ENCODE measurements around the gene RUNX2.
A peak's percentile ranks its signal among the peaks of the same experiment; 100 is the strongest.

Gene RUNX2

GRCh38 chr6:45427726-45428125, 99.6 kb downstream of the RUNX2 start:
- Histone ChIP-seq H3K9ac (ENCODE audit: low read length in 5 of 5) (no peak overlapping the region), H3K4me1 (ENCODE audit: control insufficient read depth in 5 of 5, insufficient read depth in 5 of 5, low read length in 5 of 5) (peaks cover 0 to 16% (median 14%) of the 10 kb centered on the region in 5 donors), H3K27ac (ENCODE audit: low read depth, low read length) (no peak overlapping the region)

GRCh38 chr6:45428727-45429126, 100.6 kb downstream of the RUNX2 start:
- Histone ChIP-seq H3K27ac (ENCODE audit: low read depth, low read length) (no peak overlapping the region), H3K4me3 (ENCODE audit: low read depth in 1 of 5, low read length in 5 of 5) (no peak overlapping the region), H3K9ac (ENCODE audit: low read length in 5 of 5) (no peak overlapping the region), H3K36me3 (ENCODE audit: control insufficient read depth in 5 of 5, insufficient read depth in 5 of 5, low read length in 5 of 5) (no peaks in the 10 kb centered on the region), H3K27me3 (ENCODE audit: control insufficient read depth in 5 of 5, insufficient read depth in 4 of 5, low read length in 5 of 5) (peaks cover 0 to 9% (median 4%) of the 10 kb centered on the region in 5 donors), H3K4me1 (ENCODE audit: control insufficient read depth in 5 of 5, insufficient read depth in 5 of 5, low read length in 5 of 5) (peaks cover 0 to 7% (median 4%) of the 10 kb centered on the region in 5 donors), H3K9me3 (ENCODE audit: control insufficient read depth in 5 of 5, low read length in 5 of 5) (no peaks in the 10 kb centered on the region)

More at GRCh38 chr6:45427726-45428125, 99.6 kb downstream of the RUNX2 start:
- H3K9me3 ChIP-seq (ENCODE audit: control insufficient read depth in 5 of 5, low read length in 5 of 5): no peaks in the 10 kb centered on the region
- peaks cover 0 to 13% (median 10%) of the 10 kb centered on the region in 5 donors for H3K27me3 ChIP-seq (ENCODE audit: control insufficient read depth in 5 of 5, insufficient read depth in 4 of 5, low read length in 5 of 5)
- no peaks in the 10 kb centered on the region for H3K36me3 ChIP-seq (ENCODE audit: control insufficient read depth in 5 of 5, insufficient read depth in 5 of 5, low read length in 5 of 5)
- no peak overlapping the region for H3K4me3 ChIP-seq (ENCODE audit: low read depth in 1 of 5, low read length in 5 of 5)

- H3K9ac ChIP-seq (ENCODE audit: low read length in 5 of 5): no peak overlapping the region
- H3K36me3 ChIP-seq (ENCODE audit: control insufficient read depth in 5 of 5, insufficient read depth in 5 of 5, low read length in 5 of 5): no peaks in the 10 kb centered on the region
- H3K27ac ChIP-seq (ENCODE audit: low read depth, low read length): no peak overlapping the region
- H3K4me3 ChIP-seq (ENCODE audit: low read depth in 1 of 5, low read length in 5 of 5): no peak overlapping the region
- peaks cover 0 to 3% (median 0%) of the 10 kb centered on the region in 5 donors for H3K4me1 ChIP-seq (ENCODE audit: control insufficient read depth in 5 of 5, insufficient read depth in 5 of 5, low read length in 5 of 5)
- no peaks in the 10 kb centered on the region for H3K9me3 ChIP-seq (ENCODE audit: control insufficient read depth in 5 of 5, low read length in 5 of 5)
- peaks cover 0 to 3% (median 0%) of the 10 kb centered on the region in 5 donors for H3K27me3 ChIP-seq (ENCODE audit: control insufficient read depth in 5 of 5, insufficient read depth in 4 of 5, low read length in 5 of 5)
Measured at GRCh38 chr6:45430590-45431202, 102.6 kb downstream of the RUNX2 start.

GRCh38 chr6:45431317-45432065, 103.4 kb downstream of the RUNX2 start:
- Histone ChIP-seq H3K9me3 (ENCODE audit: control insufficient read depth in 5 of 5, low read length in 5 of 5) (no peaks in the 10 kb centered on the region), H3K4me3 (ENCODE audit: low read depth in 1 of 5, low read length in 5 of 5) (no peak overlapping the region), H3K27me3 (ENCODE audit: control insufficient read depth in 5 of 5, insufficient read depth in 4 of 5, low read length in 5 of 5) (peaks cover 0 to 3% (median 0%) of the 10 kb centered on the region in 5 donors), H3K9ac (ENCODE audit: low read length in 5 of 5) (no peak overlapping the region), H3K4me1 (ENCODE audit: control insufficient read depth in 5 of 5, insufficient read depth in 5 of 5, low read length in 5 of 5) (peaks cover 0 to 3% (median 0%) of the 10 kb centered on the region in 5 donors), H3K36me3 (ENCODE audit: control insufficient read depth in 5 of 5, insufficient read depth in 5 of 5, low read length in 5 of 5) (no peaks in the 10 kb centered on the region), H3K27ac (ENCODE audit: low read depth, low read length) (no peak overlapping the region)

GRCh38 chr6:45432977-45433376, 104.8 kb downstream of the RUNX2 start:
- peaks cover 0 to 3% (median 0%) of the 10 kb centered on the region in 5 donors for H3K27me3 ChIP-seq (ENCODE audit: control insufficient read depth in 5 of 5, insufficient read depth in 4 of 5, low read length in 5 of 5)
- H3K4me1 ChIP-seq (ENCODE audit: control insufficient read depth in 5 of 5, insufficient read depth in 5 of 5, low read length in 5 of 5): peaks cover 0 to 17% (median 13%) of the 10 kb centered on the region in 5 donors
- no peaks in the 10 kb centered on the region for H3K9me3 ChIP-seq (ENCODE audit: control insufficient read depth in 5 of 5, low read length in 5 of 5)
- H3K4me3 ChIP-seq (ENCODE audit: low read depth in 1 of 5, low read length in 5 of 5): no peak overlapping the region
- H3K9ac ChIP-seq (ENCODE audit: low read length in 5 of 5): no peak overlapping the region
- H3K27ac ChIP-seq (ENCODE audit: low read depth, low read length): no peak overlapping the region
- no peaks in the 10 kb centered on the region for H3K36me3 ChIP-seq (ENCODE audit: control insufficient read depth in 5 of 5, insufficient read depth in 5 of 5, low read length in 5 of 5)

- no peak overlapping the region for H3K27ac ChIP-seq (ENCODE audit: low read depth, low read length)
- peaks cover 0 to 3% (median 0%) of the 10 kb centered on the region in 5 donors for H3K27me3 ChIP-seq (ENCODE audit: control insufficient read depth in 5 of 5, insufficient read depth in 4 of 5, low read length in 5 of 5)
- H3K4me3 ChIP-seq (ENCODE audit: low read depth in 1 of 5, low read length in 5 of 5): no peak overlapping the region
- H3K4me1 ChIP-seq (ENCODE audit: control insufficient read depth in 5 of 5, insufficient read depth in 5 of 5, low read length in 5 of 5): peaks cover 0 to 17% (median 13%) of the 10 kb centered on the region in 5 donors
- H3K9me3 ChIP-seq (ENCODE audit: control insufficient read depth in 5 of 5, low read length in 5 of 5): no peaks in the 10 kb centered on the region
- no peaks in the 10 kb centered on the region for H3K36me3 ChIP-seq (ENCODE audit: control insufficient read depth in 5 of 5, insufficient read depth in 5 of 5, low read length in 5 of 5)
- no peak overlapping the region for H3K9ac ChIP-seq (ENCODE audit: low read length in 5 of 5)
Measured at GRCh38 chr6:45433533-45434380, 105.6 kb downstream of the RUNX2 start.

GRCh38 chr6:45434381-45434700, 106.2 kb downstream of the RUNX2 start:
- Histone ChIP-seq H3K9ac (ENCODE audit: low read length in 5 of 5) (no peak overlapping the region), H3K36me3 (ENCODE audit: control insufficient read depth in 5 of 5, insufficient read depth in 5 of 5, low read length in 5 of 5) (no peaks in the 10 kb centered on the region), H3K27ac (ENCODE audit: low read depth, low read length) (no peak overlapping the region), H3K27me3 (ENCODE audit: control insufficient read depth in 5 of 5, insufficient read depth in 4 of 5, low read length in 5 of 5) (peaks cover 0 to 3% (median 0%) of the 10 kb centered on the region in 5 donors), H3K9me3 (ENCODE audit: control insufficient read depth in 5 of 5, low read length in 5 of 5) (no peaks in the 10 kb centered on the region), H3K4me3 (ENCODE audit: low read depth in 1 of 5, low read length in 5 of 5) (no peak overlapping the region), H3K4me1 (ENCODE audit: control insufficient read depth in 5 of 5, insufficient read depth in 5 of 5, low read length in 5 of 5) (peaks cover 0 to 17% (median 13%) of the 10 kb centered on the region in 5 donors)

- no peak overlapping the region for H3K27ac ChIP-seq (ENCODE audit: low read depth, low read length)
Measured at GRCh38 chr6:45436544-45437438, 108.7 kb downstream of the RUNX2 start.

GRCh38 chr6:45437439-45437815, 109.3 kb downstream of the RUNX2 start:
- H3K27ac ChIP-seq (ENCODE audit: low read depth, low read length): no peak overlapping the region
- H3K36me3 ChIP-seq (ENCODE audit: control insufficient read depth in 5 of 5, insufficient read depth in 5 of 5, low read length in 5 of 5): no peaks in the 10 kb centered on the region
- peaks cover 0 to 17% (median 13%) of the 10 kb centered on the region in 5 donors for H3K4me1 ChIP-seq (ENCODE audit: control insufficient read depth in 5 of 5, insufficient read depth in 5 of 5, low read length in 5 of 5)
- H3K27me3 ChIP-seq (ENCODE audit: control insufficient read depth in 5 of 5, insufficient read depth in 4 of 5, low read length in 5 of 5): no peaks in the 10 kb centered on the region
- H3K9me3 ChIP-seq (ENCODE audit: control insufficient read depth in 5 of 5, low read length in 5 of 5): no peaks in the 10 kb centered on the region
- H3K9ac ChIP-seq (ENCODE audit: low read length in 5 of 5): no peak overlapping the region
- no peak overlapping the region for H3K4me3 ChIP-seq (ENCODE audit: low read depth in 1 of 5, low read length in 5 of 5)

More at GRCh38 chr6:45436544-45437438, 108.7 kb downstream of the RUNX2 start:
- no peaks in the 10 kb centered on the region for H3K36me3 ChIP-seq (ENCODE audit: control insufficient read depth in 5 of 5, insufficient read depth in 5 of 5, low read length in 5 of 5)
- no peaks in the 10 kb centered on the region for H3K9me3 ChIP-seq (ENCODE audit: control insufficient read depth in 5 of 5, low read length in 5 of 5)
- peak overlapping the region in 1 of 5 donors; percentile 7 for H3K9ac ChIP-seq (ENCODE audit: low read length in 5 of 5)
- peaks cover 0 to under 1% (median 0%) of the 10 kb centered on the region in 5 donors for H3K27me3 ChIP-seq (ENCODE audit: control insufficient read depth in 5 of 5, insufficient read depth in 4 of 5, low read length in 5 of 5)
- peaks cover 0 to 17% (median 13%) of the 10 kb centered on the region in 5 donors for H3K4me1 ChIP-seq (ENCODE audit: control insufficient read depth in 5 of 5, insufficient read depth in 5 of 5, low read length in 5 of 5)
- no peak overlapping the region for H3K4me3 ChIP-seq (ENCODE audit: low read depth in 1 of 5, low read length in 5 of 5)

Measured in subcutaneous abdominal adipose tissue (tissue), 5 donors.